ENCODE measurements around the gene LCN2. TPM values are rescaled to one million over a fixed set of nuclear protein-coding genes. Genes with fewer than 3 reads are reported as not detected.
"Not testable (repeated sequence)": the region's sequence is repeated elsewhere in the genome, so short reads cannot be mapped to it uniquely, and the experiment has no call there.

LCN2 gene
- total RNA-seq (ENCODE audit: insufficient read depth, low replicate concordance), result not detected

- peak; percentile 26 for DNase-seq (ENCODE audit: low spot score)
Measured at GRCh38 chr9:128149001-128149701, at the start of gene LCN2. LCN2 (plus strand) TSS chr9:128149453; CDS start chr9:128149526, 73 bp downstream.

- no peak for DNase-seq (ENCODE audit: low spot score)
Measured at GRCh38 chr9:128099932-128100491, 49.2 kb upstream of the LCN2 start.

GRCh38 chr9:128100581-128100980 lies 48.7 kb upstream of the LCN2 start:
- no peak for DNase-seq (ENCODE audit: low spot score)

- DNase-seq (ENCODE audit: low spot score), result no peak
Measured at GRCh38 chr9:128101231-128101661, 48.0 kb upstream of the LCN2 start.

- DNase-seq (ENCODE audit: low spot score), result no peak
Measured at GRCh38 chr9:128101690-128102089, 47.6 kb upstream of the LCN2 start.

- no peak for DNase-seq (ENCODE audit: low spot score)
Measured at GRCh38 chr9:128102196-128102595, 47.1 kb upstream of the LCN2 start.

- DNase-seq (ENCODE audit: low spot score), result no peak
Measured at GRCh38 chr9:128102861-128103588, 46.2 kb upstream of the LCN2 start.

GRCh38 chr9:128103589-128103962 lies 45.7 kb upstream of the LCN2 start:
- no peak for DNase-seq (ENCODE audit: low spot score)

- DNase-seq (ENCODE audit: low spot score), result no peak
Measured at GRCh38 chr9:128104171-128104618, 45.1 kb upstream of the LCN2 start.

GRCh38 chr9:128105538-128106175 lies 43.6 kb upstream of the LCN2 start:
- DNase-seq (ENCODE audit: low spot score), result no peak

- no peak for DNase-seq (ENCODE audit: low spot score)
Measured at GRCh38 chr9:128106181-128106939, 42.9 kb upstream of the LCN2 start.

GRCh38 chr9:128106940-128107467 lies 42.2 kb upstream of the LCN2 start:
- no peak for DNase-seq (ENCODE audit: low spot score)

- no peak for DNase-seq (ENCODE audit: low spot score)
Measured at GRCh38 chr9:128107468-128108268, 41.6 kb upstream of the LCN2 start.

GRCh38 chr9:128108269-128109049 lies 40.8 kb upstream of the LCN2 start:
- DNase-seq (ENCODE audit: low spot score), result no peak

GRCh38 chr9:128109050-128109709 lies 40.1 kb upstream of the LCN2 start:
- DNase-seq (ENCODE audit: low spot score), result no peak

- not testable (repeated sequence) for DNase-seq (ENCODE audit: low spot score)
Measured at GRCh38 chr9:128111726-128112125, 37.5 kb upstream of the LCN2 start.

- DNase-seq (ENCODE audit: low spot score), result no peak
Measured at GRCh38 chr9:128113526-128114325, 35.5 kb upstream of the LCN2 start.

Data from umbilical cord (tissue), 2 donors.